Tibial nerve (tissue), 4 donors: ENCODE results near the gene OSTC.

Experiments
- CTCF ChIP-seq, 5 experiments: fragments of 200-600 bp in 3 of 5; fragments of 450-650 bp in 2 of 5; sonication (generic) in 3 of 5; IDR thresholded peaks; one replicate each; pipeline ENCODE4 v1.5.1; 2016 to 2019; ENCODE audit warnings: antibody characterized with exemption in 5 of 5, mild to moderate bottlenecking in 3 of 5, moderate library complexity in 2 of 5
- EP300 ChIP-seq, 2 donors: sonication (generic); formaldehyde crosslinking; IDR thresholded peaks; one replicate each; pipeline ENCODE4 v1.6.1; 2017; ENCODE audit warnings: antibody characterized with exemption in 2 of 2, mild to moderate bottlenecking in 1 of 2
- POLR2A ChIP-seq, 2 donors: fragments of 450-650 bp; IDR thresholded peaks; one replicate each; pipeline ENCODE4 v1.6.1; 2017; ENCODE audit warnings: antibody characterized with exemption in 2 of 2, mild to moderate bottlenecking in 2 of 2, moderate library complexity in 2 of 2

- no peak for TF ChIP-seq CTCF (IDR thresholded peaks at IDR 0.05)
- TF ChIP-seq POLR2A (IDR thresholded peaks at IDR 0.05): no peak
- TF ChIP-seq EP300 (IDR thresholded peaks at IDR 0.05): no peak
These were observed 43.2 kb upstream of the OSTC start for GRCh38 chr4:108607079-108607815.
